ENCODE measurements around the gene POC1A.
A peak's percentile ranks its signal among the peaks of the same experiment; 100 is the strongest.

The POC1A gene

DNA sequence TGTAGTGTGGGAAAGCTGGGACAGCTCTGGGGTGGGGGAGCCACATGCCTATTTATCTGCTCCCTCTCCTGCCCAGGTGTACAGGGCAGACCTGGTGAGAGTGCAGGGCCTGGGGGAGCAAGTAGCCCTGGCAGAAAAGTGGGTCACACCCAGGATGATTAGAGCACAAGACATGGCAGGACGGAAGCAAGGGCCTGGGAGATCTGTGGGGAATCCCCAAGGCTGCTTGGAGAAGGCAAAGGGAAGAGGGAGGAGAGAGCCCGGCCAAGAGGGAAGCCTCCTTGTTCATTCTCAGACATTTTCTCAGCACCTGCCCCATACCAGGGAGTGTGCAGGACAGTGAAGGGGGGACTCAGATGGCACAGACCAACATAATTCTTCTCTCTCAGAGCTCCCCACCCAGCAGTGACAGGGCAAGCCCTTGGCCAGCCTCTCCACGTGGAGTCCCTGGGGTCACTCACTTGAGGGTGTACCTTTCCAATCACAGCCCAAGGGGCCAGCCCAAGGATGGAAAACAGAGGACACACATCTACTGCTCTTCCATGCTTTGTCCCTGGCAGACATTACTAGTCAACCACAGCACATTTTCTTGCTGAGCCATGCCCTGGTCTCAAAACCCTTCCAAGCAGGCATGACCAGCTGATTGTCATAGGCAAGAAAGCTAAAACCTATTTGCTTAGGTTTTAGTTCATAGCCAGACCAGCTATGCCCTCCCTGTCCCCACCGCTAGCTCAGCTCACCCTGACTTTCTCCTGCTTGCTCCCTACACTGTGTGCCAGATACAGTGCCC lies 92.9 kb downstream of the POC1A start:
- no peak overlapping the region for H3K4me3 Mint-ChIP-seq

DNA sequence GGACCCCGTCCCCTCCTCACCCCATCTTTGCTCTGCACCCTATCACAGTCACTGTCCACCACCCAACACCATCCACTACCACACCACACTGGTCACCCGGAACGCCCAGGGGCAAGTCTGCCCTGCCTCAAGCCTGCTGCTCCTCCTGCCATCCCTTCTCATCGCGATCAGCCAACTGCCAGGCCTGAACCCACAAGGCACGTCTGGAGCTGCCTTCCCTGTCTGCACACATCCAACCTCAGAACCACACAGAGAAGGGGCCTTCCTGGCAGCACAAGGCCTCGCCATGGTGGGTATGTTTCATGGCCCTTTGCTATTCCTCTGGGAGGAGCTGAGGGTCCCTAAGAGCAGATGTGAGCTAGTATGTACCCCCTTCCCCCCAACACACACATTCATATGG lies 94.4 kb downstream of the POC1A start:
- DNase-seq = no peak
- peak overlapping the region; percentile 28 for H3K27ac Mint-ChIP-seq
- no peak overlapping the region for H3K4me3 Mint-ChIP-seq
- H3K4me1 Mint-ChIP-seq = peaks cover 34% of the 10 kb centered on the region
- peaks cover 11% of the 10 kb centered on the region for H3K27me3 Mint-ChIP-seq (ENCODE audit: low read depth, poor library complexity)
- TF ChIP-seq, protein P1, sequence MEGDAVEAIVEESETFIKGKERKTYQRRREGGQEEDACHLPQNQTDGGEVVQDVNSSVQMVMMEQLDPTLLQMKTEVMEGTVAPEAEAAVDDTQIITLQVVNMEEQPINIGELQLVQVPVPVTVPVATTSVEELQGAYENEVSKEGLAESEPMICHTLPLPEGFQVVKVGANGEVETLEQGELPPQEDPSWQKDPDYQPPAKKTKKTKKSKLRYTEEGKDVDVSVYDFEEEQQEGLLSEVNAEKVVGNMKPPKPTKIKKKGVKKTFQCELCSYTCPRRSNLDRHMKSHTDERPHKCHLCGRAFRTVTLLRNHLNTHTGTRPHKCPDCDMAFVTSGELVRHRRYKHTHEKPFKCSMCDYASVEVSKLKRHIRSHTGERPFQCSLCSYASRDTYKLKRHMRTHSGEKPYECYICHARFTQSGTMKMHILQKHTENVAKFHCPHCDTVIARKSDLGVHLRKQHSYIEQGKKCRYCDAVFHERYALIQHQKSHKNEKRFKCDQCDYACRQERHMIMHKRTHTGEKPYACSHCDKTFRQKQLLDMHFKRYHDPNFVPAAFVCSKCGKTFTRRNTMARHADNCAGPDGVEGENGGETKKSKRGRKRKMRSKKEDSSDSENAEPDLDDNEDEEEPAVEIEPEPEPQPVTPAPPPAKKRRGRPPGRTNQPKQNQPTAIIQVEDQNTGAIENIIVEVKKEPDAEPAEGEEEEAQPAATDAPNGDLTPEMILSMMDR (IDR thresholded peaks at IDR 0.05) = no peak
- H3K36me3 Mint-ChIP-seq (ENCODE audit: low read depth) = no peaks in the 10 kb centered on the region
- H3K9me3 Mint-ChIP-seq = no peaks in the 10 kb centered on the region

More for the DNA sequence above, 92.9 kb downstream of the POC1A start:
- H3K27ac Mint-ChIP-seq = no peak overlapping the region
- H3K36me3 Mint-ChIP-seq (ENCODE audit: low read depth) = no peaks in the 10 kb centered on the region
- peaks cover 11% of the 10 kb centered on the region for H3K27me3 Mint-ChIP-seq (ENCODE audit: low read depth, poor library complexity)
- no peaks in the 10 kb centered on the region for H3K9me3 Mint-ChIP-seq
- peaks cover 33% of the 10 kb centered on the region for H3K4me1 Mint-ChIP-seq
- TF ChIP-seq, protein P1 (IDR thresholded peaks at IDR 0.05) = no peak
- DNase-seq = no peak

DNA sequence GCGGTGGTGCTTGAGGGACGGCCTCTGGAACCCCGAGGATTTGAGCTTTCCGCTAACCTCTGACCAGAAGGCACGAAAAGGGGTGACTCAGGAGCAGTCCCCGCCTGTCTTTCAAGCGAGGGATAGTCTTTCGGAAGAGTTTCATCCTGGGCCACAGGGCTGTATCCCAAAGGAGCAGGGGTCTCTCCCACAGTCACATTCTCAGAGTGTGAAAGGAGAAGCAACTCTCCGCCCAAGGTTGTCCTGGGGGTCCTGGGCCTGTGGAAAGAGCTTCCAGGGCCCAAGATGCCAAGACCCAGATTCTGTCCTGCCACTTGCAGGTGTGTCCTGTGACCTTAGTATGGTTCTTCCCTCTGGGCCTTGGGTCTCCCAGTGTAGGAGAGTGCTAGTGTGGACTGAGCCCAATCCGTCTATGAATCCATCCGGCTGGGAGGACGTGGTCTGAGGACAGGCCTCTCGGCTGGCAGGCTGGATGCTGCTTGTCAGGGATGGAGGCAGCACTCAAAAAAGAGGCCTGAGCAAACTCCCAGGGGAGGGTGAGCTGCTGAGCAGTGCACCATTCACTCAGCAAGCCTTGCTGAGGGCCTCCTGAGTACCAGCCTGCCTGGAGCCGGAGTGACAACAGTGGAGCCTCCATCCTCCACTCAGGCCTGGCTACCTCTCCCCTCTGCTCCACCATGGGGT lies 96.3 kb downstream of the POC1A start:
- DNase-seq = no peak
- H3K9me3 Mint-ChIP-seq = no peaks in the 10 kb centered on the region
- peaks cover 38% of the 10 kb centered on the region for H3K4me1 Mint-ChIP-seq
- H3K27me3 Mint-ChIP-seq (ENCODE audit: low read depth, poor library complexity) = peaks cover 4% of the 10 kb centered on the region
- TF ChIP-seq, protein P1 (IDR thresholded peaks at IDR 0.05) = no peak
- H3K4me3 Mint-ChIP-seq = peak overlapping the region; percentile 52
- peaks cover 7% of the 10 kb centered on the region for H3K36me3 Mint-ChIP-seq (ENCODE audit: low read depth)
- no peak overlapping the region for H3K27ac Mint-ChIP-seq

DNA sequence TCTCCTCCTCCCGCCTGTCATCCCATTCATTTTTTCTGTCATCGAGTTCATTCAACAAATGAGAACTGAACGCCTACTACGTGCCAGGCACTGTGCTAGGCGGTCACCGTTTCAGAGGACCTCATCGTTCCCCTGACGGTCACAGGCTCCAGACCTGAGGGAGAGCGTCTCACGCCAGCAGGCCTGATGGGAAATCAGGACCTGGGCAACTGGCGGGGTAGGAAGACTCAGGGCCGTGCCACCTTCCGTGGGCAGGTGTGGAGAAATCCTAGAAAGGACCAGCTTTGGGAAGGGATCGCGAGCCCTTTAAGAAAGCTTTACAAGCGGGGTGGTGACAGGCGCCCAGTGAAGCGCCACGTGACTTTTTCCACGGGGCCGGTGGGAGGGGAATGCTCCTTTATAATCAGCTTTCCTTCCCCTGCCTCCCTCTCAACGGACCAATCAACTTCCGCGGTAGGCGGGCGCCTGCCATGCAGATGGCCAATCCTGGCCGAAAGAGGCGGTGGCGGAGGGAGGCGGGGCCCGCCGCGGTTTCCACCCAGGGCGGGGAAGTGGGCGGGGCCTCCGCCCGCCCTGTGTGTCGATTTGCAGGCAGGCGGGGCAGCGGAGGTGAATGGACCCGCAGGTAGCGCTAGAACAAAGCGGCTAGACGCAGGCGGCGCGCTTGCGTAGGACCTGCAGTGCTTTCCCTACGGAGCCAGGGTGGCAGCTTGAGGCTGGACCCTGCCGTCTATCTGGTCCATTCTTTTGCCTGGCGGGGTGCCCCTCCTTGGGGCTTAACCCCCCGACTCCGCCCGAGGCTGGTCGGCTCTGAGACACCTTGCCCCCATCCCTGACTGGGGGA lies 97.0 kb downstream of the POC1A start:
- peak; percentile 99 for DNase-seq
- peak overlapping the region; percentile 97 for H3K27ac Mint-ChIP-seq
- H3K27me3 Mint-ChIP-seq (ENCODE audit: low read depth, poor library complexity) = peaks cover 4% of the 10 kb centered on the region
- H3K4me3 Mint-ChIP-seq = peak overlapping the region; percentile 88
- TF ChIP-seq, protein P1 (IDR thresholded peaks at IDR 0.05) = no peak
- H3K9me3 Mint-ChIP-seq = no peaks in the 10 kb centered on the region
- peaks cover 12% of the 10 kb centered on the region for H3K36me3 Mint-ChIP-seq (ENCODE audit: low read depth)
- H3K4me1 Mint-ChIP-seq = peaks cover 45% of the 10 kb centered on the region

DNA sequence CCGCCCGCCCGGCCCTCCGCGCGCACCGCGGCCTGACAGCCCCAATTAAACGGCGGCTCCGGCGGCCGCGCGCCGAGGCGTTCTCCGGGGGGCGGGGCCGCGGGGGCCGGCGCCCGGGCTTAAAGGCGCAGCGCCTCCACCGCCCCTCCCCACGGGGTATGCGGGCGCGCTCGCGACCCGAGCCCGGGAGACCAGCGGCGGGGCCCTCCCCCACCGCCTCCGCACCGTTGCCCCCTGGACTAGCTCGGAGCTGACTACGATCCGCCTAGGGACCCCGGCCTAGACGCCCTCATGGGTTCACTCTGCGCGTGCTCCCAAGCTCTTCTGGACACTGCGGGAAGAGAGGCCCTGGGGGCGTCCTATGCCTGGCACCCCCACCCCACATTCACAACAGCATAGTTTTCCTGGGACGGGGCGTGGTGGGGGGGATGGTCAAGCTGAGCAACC lies 97.7 kb downstream of the POC1A start, which contains the start of gene DUSP7:
Gene DUSP7, minus strand, starts transcription at position 51 of the 447 bp plus-strand sequence. CDS start 205 bp downstream, outside the sequence.
- H3K27ac Mint-ChIP-seq = peak within 1 kb of the TSS; percentile 97
- H3K4me3 Mint-ChIP-seq = peak within 1 kb of the TSS; percentile 89
- peaks cover 4% of the 10 kb centered on the region for H3K27me3 Mint-ChIP-seq (ENCODE audit: low read depth, poor library complexity)
- H3K9me3 Mint-ChIP-seq = no peaks in the 10 kb centered on the region
- TF ChIP-seq, protein P1 (IDR thresholded peaks at IDR 0.05) = no peak
- peaks cover 12% of the 10 kb centered on the region for H3K36me3 Mint-ChIP-seq (ENCODE audit: low read depth)
- H3K4me1 Mint-ChIP-seq = peaks cover 50% of the 10 kb centered on the region
- peak; percentile 82 for DNase-seq

All from nephron progenitor cell (in vitro differentiated cells).